IPS DF 6.9 (cell line): ENCODE measurements around the gene PSD2.

Source experiments
- DNase-seq: peaks from one replicate; pipeline ENCODE4 v3.0.0-alpha.2; 2013; ENCODE audit warnings: low read depth, low spot score
- H3K27ac ChIP-seq: one replicate; pipeline ENCODE4 v1.5.1; 2013; ENCODE audit warnings: low read length, control low read depth
- H3K27me3 ChIP-seq: 2 replicates; pipeline ENCODE4 v1.6.1; 2013; ENCODE audit warnings: mild to moderate bottlenecking, low read length; ENCODE audit not compliant: control insufficient read depth, insufficient read depth
- H3K36me3 ChIP-seq: 2 replicates; pipeline ENCODE4 v1.6.1; 2013; ENCODE audit warnings: low read length; ENCODE audit not compliant: control insufficient read depth, insufficient read depth
- H3K4me1 ChIP-seq: 2 replicates; pipeline ENCODE4 v1.6.1; 2013; ENCODE audit warnings: low read length; ENCODE audit not compliant: control insufficient read depth, insufficient read depth
- H3K4me3 ChIP-seq: 2 replicates; pipeline ENCODE4 v1.5.1; 2013; ENCODE audit warnings: mild to moderate bottlenecking, low read length
- H3K9me3 ChIP-seq: 2 replicates; pipeline ENCODE4 v1.6.1; 2013; ENCODE audit warnings: low read length, inconsistent platforms; ENCODE audit not compliant: control insufficient read depth, insufficient read depth
- WGBS: extraction: QIAGEN DNeasy Blood & Tissue Kit; methylation state at CpG from one replicate; pipeline ENCODE4 v1.1.7; 2013; ENCODE audit warnings: mixed read lengths, missing lambda C conversion rate; ENCODE audit not compliant: insufficient read length, insufficient coverage; 5-methylcytosine and 5-hydroxymethylcytosine counted together

Gene PSD2

GRCh38 chr5:139861021-139861888 lies 65.6 kb downstream of the PSD2 start:
- no peaks in the 10 kb centered on the region for H3K9me3 ChIP-seq
- no peaks in the 10 kb centered on the region for H3K4me1 ChIP-seq
- WGBS: no CpG with 5 or more reads among the region's 15 CpGs
- H3K4me3 ChIP-seq: no peak overlapping the region
- no peaks in the 10 kb centered on the region for H3K36me3 ChIP-seq
- DNase-seq: no peak
- no peak overlapping the region for H3K27ac ChIP-seq
- H3K27me3 ChIP-seq: no peaks in the 10 kb centered on the region

- Histone ChIP-seq H3K36me3 (no peaks in the 10 kb centered on the region), H3K27ac (no peak overlapping the region), H3K4me1 (no peaks in the 10 kb centered on the region), H3K27me3 (no peaks in the 10 kb centered on the region), H3K9me3 (no peaks in the 10 kb centered on the region), H3K4me3 (no peak overlapping the region)
- no CpG with 5 or more reads among the region's 4 CpGs for WGBS
- no peak for DNase-seq
Measured at GRCh38 chr5:139861889-139862207, 66.2 kb downstream of the PSD2 start.

GRCh38 chr5:139862313-139862712 lies 66.7 kb downstream of the PSD2 start:
- DNase-seq: no peak
- WGBS: no CpG with 5 or more reads among the region's 2 CpGs
- Histone ChIP-seq H3K4me1 (no peaks in the 10 kb centered on the region), H3K27me3 (no peaks in the 10 kb centered on the region), H3K27ac (no peak overlapping the region), H3K36me3 (no peaks in the 10 kb centered on the region), H3K4me3 (no peak overlapping the region), H3K9me3 (no peaks in the 10 kb centered on the region)

- DNase-seq: no peak
Measured at GRCh38 chr5:139862803-139863202, 67.2 kb downstream of the PSD2 start.

GRCh38 chr5:139863361-139863760 lies 67.8 kb downstream of the PSD2 start:
- WGBS: no CpG with 5 or more reads among the region's 9 CpGs
- H3K4me3 ChIP-seq: no peak overlapping the region
- H3K9me3 ChIP-seq: no peaks in the 10 kb centered on the region
- H3K36me3 ChIP-seq: no peaks in the 10 kb centered on the region
- no peaks in the 10 kb centered on the region for H3K4me1 ChIP-seq
- no peak for DNase-seq
- no peaks in the 10 kb centered on the region for H3K27me3 ChIP-seq
- no peak overlapping the region for H3K27ac ChIP-seq

More at GRCh38 chr5:139862803-139863202, 67.2 kb downstream of the PSD2 start:
- no peak overlapping the region for H3K4me3 ChIP-seq
- no peak overlapping the region for H3K27ac ChIP-seq
- no peaks in the 10 kb centered on the region for H3K36me3 ChIP-seq
- no peaks in the 10 kb centered on the region for H3K27me3 ChIP-seq
- no peaks in the 10 kb centered on the region for H3K4me1 ChIP-seq
- WGBS: no CpG with 5 or more reads among the region's 2 CpGs
- H3K9me3 ChIP-seq: no peaks in the 10 kb centered on the region

GRCh38 chr5:139863855-139864558 lies 68.4 kb downstream of the PSD2 start:
- Histone ChIP-seq H3K9me3 (no peaks in the 10 kb centered on the region), H3K27me3 (no peaks in the 10 kb centered on the region), H3K4me1 (no peaks in the 10 kb centered on the region), H3K36me3 (no peaks in the 10 kb centered on the region), H3K4me3 (no peak overlapping the region), H3K27ac (no peak overlapping the region)
- WGBS: no CpG with 5 or more reads among the region's 5 CpGs
- peak; percentile 43 for DNase-seq

GRCh38 chr5:139864716-139865483 lies 69.3 kb downstream of the PSD2 start:
- H3K27me3 ChIP-seq: no peaks in the 10 kb centered on the region
- no peaks in the 10 kb centered on the region for H3K36me3 ChIP-seq
- DNase-seq: no peak
- no peaks in the 10 kb centered on the region for H3K9me3 ChIP-seq
- no peaks in the 10 kb centered on the region for H3K4me1 ChIP-seq
- no peak overlapping the region for H3K4me3 ChIP-seq
- WGBS: no CpG with 5 or more reads among the region's 12 CpGs
- H3K27ac ChIP-seq: no peak overlapping the region

GRCh38 chr5:139867109-139867508 lies 71.5 kb downstream of the PSD2 start:
- H3K4me3 ChIP-seq: no peak overlapping the region
- no peak overlapping the region for H3K27ac ChIP-seq
- H3K36me3 ChIP-seq: no peaks in the 10 kb centered on the region
- H3K27me3 ChIP-seq: no peaks in the 10 kb centered on the region
- no peaks in the 10 kb centered on the region for H3K4me1 ChIP-seq
- WGBS: no CpG with 5 or more reads among the region's 2 CpGs
- no peaks in the 10 kb centered on the region for H3K9me3 ChIP-seq
- no peak for DNase-seq

- DNase-seq: no peak
- no peaks in the 10 kb centered on the region for H3K4me1 ChIP-seq
- H3K27me3 ChIP-seq: no peaks in the 10 kb centered on the region
- no peaks in the 10 kb centered on the region for H3K36me3 ChIP-seq
- H3K27ac ChIP-seq: no peak overlapping the region
- H3K9me3 ChIP-seq: no peaks in the 10 kb centered on the region
- no peak overlapping the region for H3K4me3 ChIP-seq
Measured at GRCh38 chr5:139867581-139867980, 72.0 kb downstream of the PSD2 start.

GRCh38 chr5:139869042-139869790 lies 73.6 kb downstream of the PSD2 start:
- no CpG with 5 or more reads among the region's 9 CpGs for WGBS
- H3K4me3 ChIP-seq: no peak overlapping the region

More at GRCh38 chr5:139869042-139869790, 73.6 kb downstream of the PSD2 start:
- no peak overlapping the region for H3K27ac ChIP-seq
- no peaks in the 10 kb centered on the region for H3K27me3 ChIP-seq
- H3K9me3 ChIP-seq: no peaks in the 10 kb centered on the region
- no peak for DNase-seq
- H3K36me3 ChIP-seq: no peaks in the 10 kb centered on the region
- H3K4me1 ChIP-seq: peaks cover 5% of the 10 kb centered on the region; the same call in 1 of the 2 replicates
